A172 (cell line): ENCODE data around the gene EIF2AK3. TPM values are rescaled to one million over a fixed set of nuclear protein-coding genes. Genes with fewer than 3 reads are reported as not detected.
"Not testable (repeated sequence)": the region's sequence is repeated elsewhere in the genome, so short reads cannot be mapped to it uniquely, and the experiment has no call there.

Experiments used
- DNase-seq: peaks from one replicate; pipeline ENCODE4 v3.0.0-alpha.2; 2015; ENCODE audit warnings: low spot score
- total RNA-seq: library from RNA; depleted of rRNA; stranded (reverse); fragments of >200 nt; shearing (Covaris generic); gene quantifications from 2 replicates; pipeline ENCODE4 v1.2.3, GENCODE V29; 2014; rRNA removed

EIF2AK3 gene
- 17.6 and 23.2 TPM in 2 replicates for total RNA-seq

DNA sequence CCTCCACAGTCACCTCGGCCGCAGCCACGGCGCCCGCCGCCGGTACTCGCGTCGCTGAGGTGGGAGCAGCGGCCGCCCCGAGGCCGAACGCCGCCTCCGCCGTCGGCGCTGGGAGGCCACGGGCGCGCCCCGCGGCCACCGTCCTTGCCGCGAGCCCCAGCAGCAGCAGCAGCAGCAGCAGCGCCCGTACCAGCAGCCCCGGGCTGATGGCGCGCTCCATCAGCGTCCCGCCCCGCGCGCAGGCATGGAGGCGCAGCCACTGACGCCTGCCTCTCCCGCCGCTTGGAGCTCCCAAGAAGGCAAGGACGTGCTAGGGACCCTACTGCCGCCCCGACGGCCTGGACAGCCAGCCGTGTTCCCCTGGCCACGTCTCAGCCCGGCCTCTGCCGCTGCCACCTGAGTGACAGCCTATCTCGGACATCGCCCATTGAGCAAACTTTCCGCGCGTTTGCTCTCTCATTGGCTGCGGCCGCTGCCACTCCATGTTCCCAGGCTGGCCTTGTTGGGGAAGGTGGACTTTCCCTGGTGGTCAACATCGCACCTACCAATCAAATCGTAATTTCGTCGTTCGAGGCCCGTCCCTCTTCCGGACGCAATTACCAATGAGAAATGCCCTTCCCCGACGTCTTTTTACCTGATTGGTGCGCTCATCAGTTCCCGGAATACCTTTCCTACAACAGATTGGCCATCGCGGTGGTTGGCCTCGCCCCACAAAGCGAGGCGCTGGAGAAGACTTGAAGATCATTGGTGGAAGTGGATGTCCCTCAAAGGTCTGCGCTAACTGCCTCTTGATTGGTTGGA is at the start of gene EIF2AK3:
Gene EIF2AK3 (minus strand): TSS at position 410 of the 801 bp plus-strand sequence. CDS start 190 bp downstream, at position 220.
- peak; percentile 100 for DNase-seq

DNA sequence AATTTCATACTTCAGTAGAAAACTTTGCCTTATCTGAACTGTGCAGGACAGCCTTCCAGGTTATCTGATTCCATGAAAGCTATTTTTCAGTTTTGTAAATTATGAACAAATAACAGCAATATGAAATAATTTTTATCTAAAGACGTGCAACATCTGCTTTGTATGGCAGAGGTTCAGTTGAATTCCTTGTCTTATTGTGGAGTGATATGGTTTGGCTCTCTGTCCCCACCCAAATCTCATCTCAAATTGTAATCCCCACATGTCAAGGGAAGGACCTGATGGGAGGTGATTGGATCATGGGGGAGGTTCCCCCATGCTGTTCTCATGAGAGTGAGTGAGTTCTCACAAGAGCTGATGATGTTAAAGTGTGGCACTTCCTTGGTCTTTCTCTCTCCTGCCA is 46.1 kb upstream of the EIF2AK3 start:
- no peak for DNase-seq

DNA sequence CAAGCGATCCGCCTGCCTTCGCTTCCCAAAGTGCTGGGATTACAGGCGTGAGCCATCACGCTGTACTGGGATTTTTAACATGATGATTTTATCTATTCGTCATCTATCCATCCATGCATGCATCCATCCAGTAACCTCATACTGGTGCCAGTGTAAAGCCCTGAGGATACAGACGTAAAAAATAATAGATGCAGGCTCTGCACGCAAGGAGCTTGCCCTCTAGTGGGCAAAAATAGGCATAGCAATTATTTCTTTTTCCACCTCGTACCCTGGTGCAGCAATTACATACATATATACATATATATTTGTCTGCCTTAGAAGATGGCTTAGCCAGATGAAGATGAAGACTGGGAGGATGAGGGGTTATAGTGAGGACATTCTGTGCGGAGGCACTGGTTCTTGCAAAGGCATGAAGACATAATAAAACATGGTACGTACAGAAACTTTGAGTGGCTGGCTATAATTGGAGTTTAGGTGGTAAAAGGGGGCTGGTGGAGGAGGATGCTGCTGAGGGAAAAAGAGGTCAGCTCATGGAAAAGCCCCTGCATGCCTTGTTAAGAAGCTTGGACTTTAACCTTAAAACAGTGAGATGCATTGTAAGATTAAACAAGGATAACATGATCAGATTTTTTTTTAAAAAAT is 44.6 kb upstream of the EIF2AK3 start:
- DNase-seq: peak; percentile 58

DNA sequence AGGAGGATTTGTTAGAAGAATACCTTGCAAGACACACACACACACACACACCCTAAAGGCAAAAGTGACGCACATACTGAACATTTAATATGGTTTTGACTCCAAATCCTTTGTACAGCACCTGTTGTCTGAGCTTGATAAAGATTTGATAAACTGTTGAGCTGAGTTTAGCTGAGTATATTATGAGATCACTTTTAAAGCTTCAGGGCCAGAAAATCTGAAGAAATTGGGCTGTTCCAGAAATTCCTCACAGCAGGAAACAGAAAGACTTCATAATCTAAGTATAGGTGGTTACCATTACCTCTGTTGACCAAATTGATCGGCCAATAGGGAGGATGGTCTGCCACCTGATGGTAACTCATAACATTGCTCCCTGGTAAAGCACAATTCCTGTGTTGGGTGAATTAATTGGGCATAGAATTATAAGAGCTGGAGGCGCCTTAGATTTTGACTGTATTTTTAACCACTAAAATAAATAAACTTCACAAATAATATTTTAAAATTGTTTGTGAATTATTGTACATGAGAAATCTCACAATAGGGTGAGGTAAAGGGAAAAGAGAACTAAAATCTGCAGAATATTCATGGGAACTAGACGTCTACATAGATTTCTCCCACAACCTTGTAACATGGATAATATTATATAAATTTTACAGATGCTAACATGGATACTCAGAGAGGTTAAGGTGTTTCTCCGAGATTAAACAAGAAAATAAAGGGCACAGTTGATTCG is 42.4 kb upstream of the EIF2AK3 start:
- peak; percentile 61 for DNase-seq

DNA sequence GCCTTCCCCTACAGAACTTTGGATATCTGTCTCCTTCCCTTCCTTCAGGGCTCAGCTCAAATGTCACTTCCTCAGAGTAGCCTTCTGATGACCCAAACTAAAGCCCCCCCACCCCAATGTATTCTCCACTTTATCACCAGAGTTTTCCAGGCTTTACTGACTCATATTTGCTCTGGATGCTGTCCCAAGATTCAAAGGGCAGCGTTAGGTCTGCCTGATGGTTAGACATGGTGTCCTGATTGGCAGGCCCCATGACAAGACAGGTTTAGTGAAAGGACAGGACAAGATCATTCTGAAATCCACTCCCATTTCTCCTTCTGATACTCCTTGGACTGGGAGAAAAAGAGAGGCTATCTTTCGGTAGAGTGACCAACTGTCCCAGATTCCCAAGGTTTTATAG is 41.6 kb upstream of the EIF2AK3 start:
- no peak for DNase-seq

DNA sequence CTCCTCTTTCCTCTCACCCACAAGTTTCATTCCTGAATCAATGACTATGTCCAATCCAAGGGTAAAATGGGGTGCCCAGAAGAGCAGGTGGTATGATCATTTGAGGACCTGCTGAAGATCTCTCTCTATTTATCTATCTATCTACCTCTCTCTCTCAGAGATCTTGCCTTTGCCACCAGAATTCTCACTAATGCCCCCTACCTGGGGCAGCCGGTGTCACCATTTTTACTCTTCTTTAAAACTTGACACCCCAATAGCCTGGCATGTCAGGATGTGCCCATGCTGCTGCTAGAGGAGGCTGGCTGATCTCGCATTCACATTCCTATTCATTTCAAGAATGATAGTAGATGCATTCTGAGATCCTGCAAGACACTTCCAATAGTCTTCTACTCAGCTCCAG is 40.0 kb upstream of the EIF2AK3 start:
- no peak for DNase-seq

DNA sequence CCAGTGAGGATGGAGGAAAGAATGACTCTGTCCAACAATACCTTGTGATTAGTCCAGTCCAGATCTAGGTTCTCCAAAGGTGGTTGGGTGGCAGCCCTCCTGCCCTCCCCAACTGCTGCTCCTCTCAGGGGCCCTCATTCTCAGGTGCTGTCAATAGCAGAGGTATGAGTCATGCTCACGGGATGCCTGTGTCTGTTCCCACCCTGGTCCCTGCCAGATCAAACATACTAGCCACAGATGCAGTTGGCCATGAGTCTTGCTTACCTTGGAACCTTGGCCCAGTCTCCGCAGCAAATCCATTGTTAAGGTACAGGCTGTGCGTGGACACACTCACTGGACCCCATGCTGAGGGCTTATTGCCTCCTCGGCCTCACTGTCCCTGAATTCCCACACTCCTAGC is 39.3 kb upstream of the EIF2AK3 start:
- peak; percentile 17 for DNase-seq

DNA sequence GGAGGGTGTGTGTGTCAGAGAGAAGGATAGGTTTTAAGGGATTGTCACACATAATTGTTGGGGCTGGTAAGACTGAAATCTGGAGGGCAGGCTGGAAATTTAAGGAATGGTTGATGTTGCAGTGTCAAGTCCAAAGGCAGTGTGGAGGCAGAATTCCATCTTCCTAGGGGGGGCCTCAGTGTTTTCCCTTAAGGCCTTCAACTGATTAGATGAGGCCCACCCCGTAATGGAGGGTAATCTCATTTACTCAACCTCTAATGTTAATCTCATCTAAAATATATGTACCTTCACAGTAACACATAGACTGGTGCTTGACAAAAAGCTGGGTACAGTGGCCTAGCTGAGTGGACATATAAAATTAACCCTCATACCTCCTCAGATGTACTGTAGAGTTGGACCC is 33.4 kb upstream of the EIF2AK3 start:
- DNase-seq: no peak

DNA sequence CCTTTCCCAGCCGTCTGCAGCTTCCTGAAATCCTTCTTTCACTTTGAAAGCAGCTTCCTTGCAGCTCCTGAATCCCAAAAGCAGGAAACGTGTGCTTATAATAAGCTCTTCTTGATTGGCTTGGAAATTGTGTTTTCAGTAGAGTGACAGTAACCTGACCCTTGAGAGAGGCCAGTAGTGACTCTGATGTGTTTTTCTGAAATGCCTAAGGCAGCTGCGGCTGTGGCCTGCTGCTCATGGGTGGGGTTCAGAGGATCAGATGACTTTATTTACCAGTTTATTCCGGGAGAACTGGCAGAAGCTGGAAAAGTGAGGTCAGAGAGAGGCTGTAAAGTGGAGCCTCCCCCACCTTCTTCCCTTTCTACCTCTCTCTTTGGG is 32.3 kb upstream of the EIF2AK3 start:
- DNase-seq: peak; percentile 88

DNA sequence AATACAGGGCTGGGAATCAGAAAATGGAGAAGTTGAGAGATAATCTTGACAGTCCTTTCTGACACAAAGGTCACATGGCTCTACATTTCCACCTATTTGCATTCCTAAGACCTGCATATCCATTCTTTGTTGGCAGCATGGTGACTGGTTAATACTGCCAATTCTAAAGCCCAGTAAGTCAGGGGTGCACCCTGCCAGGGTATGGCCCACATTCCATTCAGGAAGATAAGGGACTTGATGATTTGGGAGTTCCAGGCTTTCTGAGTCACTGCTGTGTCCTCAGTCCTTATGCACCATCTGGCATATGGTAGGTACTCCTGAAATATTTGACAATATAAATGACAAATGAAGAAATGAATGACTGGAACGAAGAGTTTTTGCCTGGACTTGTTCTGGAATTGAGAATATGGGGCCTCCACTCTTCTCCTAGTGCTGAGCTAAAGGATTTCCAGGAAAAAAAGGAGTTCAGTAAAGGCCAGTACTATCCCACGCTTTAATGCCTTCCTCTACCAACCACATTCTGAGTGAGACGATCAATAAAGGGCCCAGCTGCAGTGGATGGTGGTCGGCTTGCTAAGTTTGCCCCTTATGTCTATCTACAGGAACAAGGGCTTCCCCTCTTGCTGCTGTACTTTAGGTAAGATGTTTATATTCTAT is 31.7 kb upstream of the EIF2AK3 start:
- peak; percentile 84 for DNase-seq

DNA sequence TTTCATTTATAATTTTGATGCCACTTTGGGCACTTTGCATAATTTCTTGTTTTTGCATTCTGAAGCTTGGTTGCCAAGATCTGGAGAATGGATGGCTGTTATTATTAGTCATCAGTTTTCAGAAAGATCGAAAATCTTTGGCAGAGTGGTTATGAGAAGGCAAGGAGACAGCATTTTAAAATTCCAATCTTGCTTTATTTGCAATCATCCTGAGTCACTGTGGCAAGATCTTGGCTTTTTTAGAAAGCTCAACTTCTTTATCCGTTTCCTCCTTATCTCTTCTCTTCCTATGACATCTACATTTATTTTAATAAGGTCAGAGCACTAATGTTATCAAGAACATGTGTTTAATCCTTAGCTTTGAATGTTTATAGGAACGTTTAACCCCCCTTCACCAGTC is 31.1 kb upstream of the EIF2AK3 start:
- peak; percentile 40 for DNase-seq

DNA sequence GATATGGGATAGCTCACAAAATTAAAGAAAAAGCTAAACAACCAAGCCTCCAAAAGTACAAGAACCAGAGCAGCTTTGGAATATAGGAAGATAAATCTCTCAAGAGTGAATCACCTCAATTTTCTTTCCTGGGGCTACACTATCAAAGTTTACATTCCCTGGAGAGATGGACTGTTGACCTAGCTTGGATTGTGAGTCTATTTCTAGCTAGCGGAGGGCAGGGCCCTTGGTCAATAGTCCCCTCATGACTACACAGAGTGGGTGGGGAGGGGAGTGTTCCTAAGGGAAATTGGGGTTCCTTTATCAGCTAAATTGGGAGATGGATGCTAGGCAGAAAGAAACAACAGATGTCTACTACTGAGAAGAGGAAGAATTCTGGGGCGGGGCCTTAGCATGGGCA is 29.9 kb upstream of the EIF2AK3 start:
- DNase-seq: peak; percentile 52

DNA sequence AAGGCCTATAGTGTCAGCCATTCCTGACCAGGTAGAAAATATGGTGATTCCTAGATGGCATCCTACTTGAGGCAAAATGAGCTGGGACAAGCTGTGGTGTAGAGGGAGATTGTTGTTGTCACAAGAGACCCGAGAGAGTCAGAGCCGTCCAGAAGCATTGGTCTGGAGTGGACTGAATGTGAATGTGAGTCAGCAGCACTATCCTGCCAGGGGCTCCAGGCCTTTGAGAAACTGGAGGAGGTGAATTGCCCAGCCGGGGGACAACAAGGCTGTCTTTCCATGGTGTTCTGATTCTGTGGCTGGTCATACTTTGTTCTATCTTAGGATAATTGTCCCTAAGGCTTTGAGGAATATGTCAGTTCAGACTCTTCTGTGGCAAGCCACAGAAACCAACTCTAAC is 29.4 kb upstream of the EIF2AK3 start:
- peak; percentile 59 for DNase-seq

DNA sequence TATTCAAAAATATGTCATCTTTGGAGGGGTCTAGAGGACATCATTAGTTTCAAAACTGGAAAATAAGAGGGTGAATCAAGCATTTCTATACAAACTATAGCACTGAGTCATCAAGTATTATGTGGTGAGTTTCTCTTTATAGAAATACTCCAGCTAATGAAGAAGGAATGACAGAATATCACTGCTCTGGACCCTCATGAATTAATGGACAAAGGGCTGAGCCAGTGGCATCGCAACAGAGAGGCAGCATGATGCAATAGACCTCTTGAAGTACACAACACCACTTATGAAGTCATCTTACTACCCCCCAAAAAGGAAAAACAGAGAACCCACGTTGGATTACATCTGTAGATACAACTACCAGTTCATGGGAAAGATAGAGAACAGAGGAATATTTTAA is 27.4 kb upstream of the EIF2AK3 start:
- DNase-seq: peak; percentile 52

DNA sequence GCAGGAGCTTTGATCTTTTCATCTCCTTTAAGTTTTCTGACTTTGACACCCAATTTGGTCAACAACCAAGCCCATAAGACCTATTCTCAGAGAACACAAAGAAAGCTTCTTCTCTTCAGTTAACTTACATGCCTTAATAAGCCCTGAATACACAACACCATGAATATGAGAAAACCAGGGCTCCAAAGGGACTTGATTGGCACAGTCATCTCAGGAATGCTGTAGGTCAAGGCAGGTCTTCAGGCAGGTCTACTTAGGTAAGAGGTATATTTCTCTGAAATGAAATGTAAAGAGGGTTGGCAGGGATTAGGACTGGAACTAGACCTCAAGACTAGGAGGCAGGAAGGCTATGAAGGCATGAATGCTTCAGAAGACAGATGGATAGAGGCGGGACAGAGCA is 24.4 kb upstream of the EIF2AK3 start:
- DNase-seq: no peak

DNA sequence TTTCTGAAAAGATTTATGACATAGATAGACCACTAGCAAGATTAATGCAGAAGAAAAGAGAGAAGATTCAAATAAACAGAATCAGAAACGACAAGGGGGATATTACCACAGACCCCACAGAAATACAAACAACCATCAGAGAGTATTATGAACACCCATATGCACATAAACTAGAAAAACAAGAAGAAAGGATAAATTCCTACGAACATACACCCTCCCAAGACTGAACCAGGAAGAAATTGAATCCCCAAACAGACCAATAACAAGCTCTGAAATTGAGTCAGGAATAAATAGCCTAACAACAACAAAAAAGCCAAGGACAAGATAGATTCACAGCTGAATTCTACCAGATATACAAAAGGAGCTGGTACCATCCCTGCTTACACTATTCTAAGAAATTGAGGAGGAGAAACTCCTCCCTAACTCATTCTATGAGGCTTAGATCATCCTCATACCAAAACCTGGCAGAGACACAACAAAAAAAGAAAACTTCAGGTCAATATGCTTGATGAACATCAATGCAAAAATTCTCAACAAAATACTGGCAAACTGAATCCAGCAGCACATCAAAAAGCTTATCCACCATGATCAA is 18.1 kb upstream of the EIF2AK3 start:
- not testable (repeated sequence) for DNase-seq

DNA sequence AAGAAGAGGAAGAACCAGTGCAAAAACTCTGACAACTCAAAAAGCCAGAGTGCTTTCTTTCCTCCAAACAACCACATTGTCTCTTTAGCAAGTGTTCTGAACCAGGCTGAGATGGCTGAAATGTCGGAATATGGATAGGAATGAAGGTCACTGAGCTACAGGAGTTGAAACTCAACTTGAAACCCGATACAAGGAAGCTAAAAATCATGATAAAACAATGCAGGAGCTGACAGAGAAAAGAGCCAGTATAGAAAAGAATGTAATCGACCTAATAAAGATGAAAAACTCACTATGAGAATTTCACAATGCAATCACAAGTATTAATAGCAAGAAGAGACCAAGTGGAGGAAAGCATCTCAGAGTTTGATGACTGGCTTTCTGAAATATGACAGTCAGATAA is 15.0 kb upstream of the EIF2AK3 start:
- no peak for DNase-seq

DNA sequence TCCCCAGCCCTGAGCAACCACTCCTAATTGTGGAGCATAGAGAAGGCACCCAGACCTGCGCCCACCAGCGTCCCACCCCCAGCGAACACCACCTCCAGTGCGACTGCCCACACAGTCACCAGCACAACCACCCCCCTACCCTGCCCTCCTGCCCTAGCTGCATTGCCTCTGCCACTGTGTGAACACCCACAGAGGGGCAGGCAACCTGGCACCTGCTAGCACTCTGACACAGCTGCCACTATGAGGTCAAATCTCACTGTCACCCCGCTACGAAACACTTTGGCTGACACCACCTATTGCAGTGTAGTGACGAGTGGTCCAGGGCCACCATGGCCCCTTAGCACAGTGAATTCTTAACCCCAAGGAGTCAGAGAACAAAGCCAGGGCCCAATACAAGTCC is 14.1 kb upstream of the EIF2AK3 start:
- DNase-seq: no peak

DNA sequence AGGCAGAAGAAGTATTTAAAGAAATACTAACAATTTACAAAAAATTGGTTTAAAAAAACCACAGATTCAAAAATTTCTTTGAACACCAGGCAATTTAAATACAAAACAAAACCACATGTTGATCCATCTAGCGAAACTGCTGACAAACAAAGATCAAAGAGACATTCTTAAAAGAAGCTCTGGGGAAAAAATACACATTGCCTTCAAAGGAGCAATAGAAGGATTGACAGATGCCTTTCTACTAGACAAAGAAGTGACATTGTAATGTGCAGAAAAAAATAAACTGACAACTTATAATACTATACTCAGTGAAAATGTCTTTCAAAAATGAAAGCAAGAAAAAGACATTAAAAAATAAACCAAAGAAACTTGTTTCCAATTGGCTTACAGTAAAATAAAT is 12.6 kb upstream of the EIF2AK3 start:
- no peak for DNase-seq

DNA sequence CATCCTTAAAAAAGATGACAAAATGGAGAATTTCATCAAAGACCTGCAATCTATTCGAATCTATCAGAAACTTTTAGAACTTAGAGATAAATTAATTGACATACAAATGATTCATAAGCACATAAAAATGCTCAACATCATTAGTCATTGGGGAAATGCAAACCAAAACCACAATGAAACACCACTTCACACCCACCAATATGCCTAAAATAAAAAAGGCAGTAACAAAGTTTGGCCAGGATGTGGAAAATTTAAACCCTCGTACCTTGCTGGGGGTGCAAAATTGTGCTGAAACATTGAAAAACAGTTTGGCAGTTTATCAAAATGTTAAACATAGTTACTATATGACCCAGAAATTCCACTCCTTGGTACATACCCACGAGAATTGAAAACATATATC is 11.5 kb upstream of the EIF2AK3 start:
- DNase-seq: peak; percentile 51

DNA sequence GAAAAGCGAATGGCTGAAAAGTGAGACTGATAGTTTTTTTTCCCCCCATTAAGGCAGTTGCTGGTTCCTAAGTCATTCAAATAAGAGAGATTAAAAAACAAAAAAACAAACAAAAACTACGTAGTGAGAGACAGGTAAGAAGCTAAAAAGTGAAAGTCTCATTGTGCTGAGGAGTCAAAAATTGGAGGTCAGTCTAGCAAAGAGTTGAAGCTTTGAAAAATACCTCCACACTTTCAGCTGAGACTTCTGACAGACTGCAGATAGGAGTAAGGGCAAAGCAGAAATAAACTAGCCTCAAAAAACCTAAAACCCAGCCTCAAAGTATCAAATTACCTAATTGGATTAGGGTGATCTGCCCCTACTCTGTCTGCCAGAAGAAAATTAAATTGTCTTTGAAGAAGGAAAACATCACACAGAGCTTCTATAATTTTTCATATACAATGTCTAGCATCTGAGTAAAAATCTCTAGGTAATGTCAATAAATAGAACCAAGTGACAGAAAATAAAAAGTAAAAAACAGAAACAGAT is 10.9 kb upstream of the EIF2AK3 start:
- DNase-seq: no peak

DNA sequence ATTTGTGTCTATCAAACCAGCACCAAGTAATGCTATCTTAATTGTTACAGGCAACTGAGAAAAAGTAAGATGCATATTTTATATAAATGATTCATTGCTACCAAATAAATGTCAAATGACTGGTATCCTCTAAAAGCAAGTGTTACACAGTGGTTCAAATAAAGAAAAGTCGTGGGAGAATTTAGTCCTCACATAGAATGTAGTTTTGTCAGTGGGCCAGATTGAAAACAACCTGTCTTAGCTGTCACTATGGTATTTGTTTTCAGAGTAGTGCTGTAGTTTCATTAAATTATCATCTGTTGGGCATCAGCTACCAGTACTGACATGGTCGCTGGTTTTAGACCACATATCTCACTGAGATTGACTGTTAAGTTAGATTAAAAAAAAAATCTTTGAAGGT is 10.2 kb upstream of the EIF2AK3 start:
- DNase-seq: peak; percentile 53
